Measurements from ENCODE around the gene MRPL2.
"Not testable (repeated sequence)": the region's sequence is repeated elsewhere in the genome, so short reads cannot be mapped to it uniquely, and the experiment has no call there.

The MRPL2 gene

DNA sequence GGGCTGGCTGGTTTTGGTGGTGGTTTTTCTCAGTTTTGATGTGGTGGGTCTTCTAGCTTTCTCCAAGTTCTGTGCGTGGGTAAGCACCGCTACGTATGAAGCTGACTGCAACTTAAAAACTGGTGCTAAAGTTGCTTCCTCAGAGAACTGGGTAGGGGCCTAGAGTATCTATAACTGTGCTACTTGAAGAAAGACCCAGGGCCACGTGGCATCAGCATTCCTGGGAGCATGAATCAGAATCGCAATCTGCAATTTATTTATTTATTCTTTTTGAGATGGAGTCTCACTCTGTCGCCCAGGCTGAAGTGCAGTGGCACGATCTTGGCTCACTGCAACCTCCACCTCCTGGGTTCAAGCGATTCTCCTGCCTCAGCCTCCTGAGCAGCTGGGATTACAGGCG, 22.7 kb upstream of the MRPL2 start:
- not testable (repeated sequence) for FAIRE-seq

GRCh38 chr6:43081043-43081442, 21.8 kb upstream of the MRPL2 start:
- no peak for FAIRE-seq

DNA sequence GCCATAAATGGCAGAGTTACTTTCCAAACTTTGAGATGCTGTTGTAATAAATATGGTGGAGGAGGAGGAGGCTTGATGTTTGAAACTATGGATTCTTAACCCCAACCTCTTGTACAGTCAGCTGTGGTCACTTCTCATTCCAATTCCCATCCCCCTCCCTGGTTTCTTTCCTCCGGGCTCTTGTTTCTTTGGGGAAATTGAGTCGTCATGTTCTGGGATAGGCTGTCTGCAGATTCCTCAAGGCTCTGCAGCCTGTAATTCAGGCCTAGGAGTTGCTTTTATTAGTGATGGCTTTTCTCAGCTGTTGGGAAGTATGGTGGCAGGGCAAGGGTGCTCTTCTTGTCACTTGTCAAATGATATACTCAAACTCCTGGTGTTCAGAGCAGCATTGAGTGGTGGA, 19.5 kb upstream of the MRPL2 start:
- FAIRE-seq = no peak

GRCh38 chr6:43077981-43078511, 18.8 kb upstream of the MRPL2 start:
- FAIRE-seq = no peak

DNA sequence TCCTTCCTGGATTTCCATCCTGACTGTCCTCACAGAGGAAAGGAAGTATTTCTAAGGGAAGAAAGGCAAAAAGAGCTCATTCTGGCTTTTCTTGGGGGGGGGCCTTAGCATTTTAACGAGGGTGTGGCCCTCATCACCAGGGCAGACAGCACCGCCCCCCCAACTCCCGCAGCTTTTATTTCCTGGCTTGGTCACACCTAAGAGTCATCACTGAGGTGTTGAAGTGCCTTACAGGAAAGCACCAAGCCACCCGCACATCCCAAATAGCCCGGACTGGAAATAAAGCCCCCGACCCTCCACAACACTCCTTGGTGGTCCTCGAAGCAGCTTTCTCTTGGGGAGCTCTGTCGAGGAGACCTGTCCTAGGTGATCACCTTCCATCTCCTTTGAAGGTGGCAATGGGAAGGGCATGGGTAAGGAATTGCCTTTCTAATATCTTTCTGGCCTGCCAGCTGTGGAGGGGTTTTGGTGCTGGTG, 18.1 kb upstream of the MRPL2 start:
- no peak for FAIRE-seq

- no peak for FAIRE-seq
Measured at GRCh38 chr6:43076464-43077332, 17.5 kb upstream of the MRPL2 start.

GRCh38 chr6:43075670-43076463, 16.6 kb upstream of the MRPL2 start, which contains the start of gene PTK7:
PTK7 (plus strand) TSS chr6:43076314; CDS start chr6:43076489, 175 bp downstream.
- FAIRE-seq = no peak

DNA sequence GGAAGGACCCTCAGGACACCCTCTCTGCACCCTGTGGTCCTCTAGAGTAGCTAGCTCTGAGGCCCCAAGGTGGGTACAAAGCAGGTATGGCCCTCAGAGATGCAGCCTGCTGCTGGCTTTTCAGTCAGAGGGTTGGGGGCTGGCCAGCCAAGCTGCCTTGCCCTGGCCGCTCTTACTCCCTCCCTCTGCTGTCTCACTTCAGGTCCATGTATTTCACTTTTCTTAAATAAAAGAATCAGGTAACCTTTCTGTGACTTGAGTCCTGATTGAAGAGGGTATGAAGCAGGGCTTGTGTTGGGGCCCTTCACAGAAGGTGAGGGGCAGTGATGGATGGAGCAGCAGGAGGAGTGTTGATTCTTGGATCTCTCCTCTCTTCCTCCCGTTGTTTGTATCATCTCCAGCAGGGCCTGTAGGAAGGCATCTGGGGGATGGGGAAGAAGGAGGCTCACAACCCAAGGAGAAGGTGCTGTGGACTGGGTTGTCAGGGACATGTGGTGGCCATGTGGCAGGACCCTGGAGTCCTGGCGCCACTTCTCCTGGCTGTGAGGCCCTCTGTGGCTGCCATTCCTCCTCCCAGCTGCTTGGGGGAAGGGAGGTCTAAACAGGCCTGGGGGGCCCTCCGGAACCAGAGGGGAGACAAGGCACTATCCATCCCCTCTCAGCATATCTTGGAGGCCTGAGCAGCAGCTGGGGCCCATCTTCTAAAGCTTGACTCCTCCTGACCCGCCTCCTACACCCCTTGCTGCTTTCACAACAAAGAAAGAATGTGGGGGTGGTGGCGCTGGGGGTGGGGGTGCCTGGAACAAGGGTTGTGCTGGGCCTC, 15.8 kb upstream of the MRPL2 start:
- FAIRE-seq = no peak

- FAIRE-seq = no peak
Measured at GRCh38 chr6:43070028-43070632, 10.9 kb upstream of the MRPL2 start.

DNA sequence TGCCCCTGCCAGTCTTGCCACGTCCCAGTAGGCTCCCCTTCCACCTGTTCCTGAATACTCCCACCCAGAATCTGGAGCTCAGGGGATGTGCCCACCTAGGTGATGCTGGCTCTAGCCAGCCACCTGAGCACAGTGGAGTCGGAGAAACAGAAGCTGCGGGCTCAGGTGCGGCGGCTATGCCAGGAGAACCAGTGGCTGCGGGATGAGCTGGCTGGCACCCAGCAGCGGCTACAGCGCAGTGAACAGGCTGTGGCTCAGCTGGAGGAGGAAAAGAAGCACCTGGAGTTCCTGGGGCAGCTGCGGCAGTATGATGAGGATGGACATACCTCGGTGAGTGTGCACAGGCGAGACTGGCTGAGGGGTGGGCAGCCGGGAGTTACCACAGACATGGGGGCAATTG, 3.6 kb upstream of the MRPL2 start:
- FAIRE-seq = no peak

GRCh38 chr6:43061861-43062260, 2.6 kb upstream of the MRPL2 start:
- FAIRE-seq = no peak

DNA sequence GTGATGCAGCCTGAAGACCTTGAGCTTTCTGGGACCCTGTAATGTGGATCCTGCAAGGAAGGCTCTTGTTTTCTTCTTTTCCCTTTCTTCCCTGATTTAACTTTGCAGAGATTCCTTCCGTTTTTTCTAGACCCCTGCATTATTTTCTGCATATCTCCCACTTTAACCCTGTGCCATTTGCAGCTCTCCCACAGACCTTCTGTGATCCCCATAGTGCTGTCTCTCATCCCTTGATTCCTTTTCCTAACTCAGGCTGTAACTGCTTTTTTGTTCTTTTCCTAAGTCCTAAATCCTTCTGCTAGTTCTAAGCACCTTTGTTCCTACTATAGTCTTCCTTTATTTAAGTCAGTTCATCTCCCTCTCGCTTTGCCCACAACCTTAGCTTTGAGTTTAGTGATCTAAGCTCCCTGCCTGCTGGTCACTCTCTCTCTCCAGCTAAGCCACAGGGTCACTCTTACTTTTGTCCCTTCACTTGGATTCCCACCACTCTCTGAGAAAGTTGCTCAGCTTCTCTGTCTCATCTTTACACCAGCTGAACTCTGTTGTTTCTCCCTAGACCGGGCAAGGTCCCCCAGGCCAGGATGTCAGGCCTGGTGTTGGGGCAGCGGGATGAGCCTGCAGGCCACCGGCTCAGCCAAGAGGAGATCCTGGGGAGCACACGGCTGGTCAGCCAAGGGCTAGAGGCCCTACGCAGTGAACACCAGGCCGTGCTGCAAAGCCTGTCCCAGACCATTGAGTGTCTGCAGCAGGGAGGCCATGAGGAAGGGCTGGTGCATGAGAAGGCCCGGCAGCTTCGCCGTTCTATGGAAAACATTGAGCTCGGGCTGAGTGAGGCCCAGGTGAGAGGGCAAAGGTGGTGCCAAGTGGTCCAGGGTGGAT, 1.8 kb upstream of the MRPL2 start:
- FAIRE-seq = no peak

GRCh38 chr6:43060034-43060754, 960 bp upstream of the MRPL2 start:
- no peak for FAIRE-seq

DNA sequence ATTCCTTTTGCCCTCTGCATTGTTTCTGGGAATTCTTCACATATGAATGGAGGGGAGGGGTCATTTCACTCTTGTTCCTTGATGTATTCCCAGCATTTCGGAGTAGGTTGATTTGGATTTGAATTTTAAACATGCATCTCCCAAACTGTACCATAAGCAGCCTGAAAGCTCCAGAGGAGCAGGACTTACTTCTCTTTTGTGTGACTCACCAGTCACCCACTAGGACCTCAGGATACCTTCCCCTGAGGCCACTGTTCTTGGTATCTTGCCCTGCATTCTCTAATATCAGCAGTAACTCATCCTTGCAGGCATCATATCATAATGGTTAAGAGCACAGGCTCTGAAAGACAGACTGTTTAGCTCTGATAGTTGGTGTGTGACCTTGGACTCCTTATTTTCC, 703 bp downstream of the MRPL2 start:
- FAIRE-seq = no peak

- FAIRE-seq = no peak
Measured at GRCh38 chr6:43055966-43056365, 3.3 kb downstream of the MRPL2 start.

- no peak for FAIRE-seq
Measured at GRCh38 chr6:43054206-43054943, 4.9 kb downstream of the MRPL2 start.

DNA sequence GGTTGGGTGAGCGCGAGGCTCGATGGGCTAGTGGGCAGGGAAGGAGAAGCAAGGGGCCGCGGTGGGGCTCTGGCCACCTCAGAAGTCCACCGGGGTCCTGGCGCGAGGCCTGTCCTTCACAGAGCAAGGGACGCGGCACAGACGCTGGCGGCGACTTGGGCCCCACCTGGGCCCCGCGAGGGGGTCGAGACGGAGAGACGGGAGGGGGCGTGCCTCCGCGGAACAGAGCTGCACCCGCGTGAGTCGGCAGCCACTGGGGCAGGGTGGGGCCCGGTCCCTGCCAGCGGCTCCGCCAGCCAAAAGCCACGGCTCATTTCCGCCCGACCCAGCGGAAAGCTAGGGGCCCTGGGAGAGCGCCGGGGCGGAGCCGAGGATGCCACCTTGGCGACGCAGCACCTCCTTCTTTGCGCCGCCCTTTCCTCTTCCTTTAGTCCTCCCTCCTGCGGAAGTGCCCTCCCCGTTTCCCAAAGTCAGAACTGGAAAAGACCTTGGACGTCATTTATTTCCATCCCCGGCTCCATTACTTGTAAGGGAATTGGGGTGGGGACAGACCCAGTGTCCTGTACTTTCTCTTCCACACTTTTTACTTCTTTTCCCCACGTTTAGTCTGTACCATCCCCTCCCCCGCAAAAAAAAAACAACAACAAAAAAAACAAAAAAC, 5.6 kb downstream of the MRPL2 start, which contains the start of gene CUL7:
Gene CUL7 (minus strand): TSS at position 307 of the 661 bp plus-strand sequence. CDS start 1,063 bp downstream, outside the sequence.
- FAIRE-seq = no peak

- FAIRE-seq = no peak
Measured at GRCh38 chr6:43052842-43053544, 6.2 kb downstream of the MRPL2 start.
